ENCODE results near the gene SNRNP35.

- TF ChIP-seq CTCF (IDR thresholded peaks at IDR 0.05 in 4 of 5, conservative IDR thresholded peaks at IDR 0.05 in 1 of 5) (no peak), POLR2A (IDR thresholded peaks at IDR 0.05) (no peak)
Measured at GRCh38 chr12:123444092-123445026, 13.6 kb upstream of the SNRNP35 start.
